Thyroid gland (tissue), 4 donors: Measurements from ENCODE around the gene POLR3A. TPM values are rescaled to one million over a fixed set of nuclear protein-coding genes. Genes with fewer than 3 reads are reported as not detected.
"Not testable (repeated sequence)": the region's sequence is repeated elsewhere in the genome, so short reads cannot be mapped to it uniquely, and the experiment has no call there.

Source experiments
- DNase-seq, 2 donors: peaks; one replicate each; pipeline ENCODE4 v3.0.0-alpha.2; 2019
- H3K27ac ChIP-seq, 3 donors: fragments of 200-600 bp; sonication (generic); 1 replicate in 2 of 3; 2 replicates in 1 of 3; pipeline ENCODE4 v1.5.1; 2016 to 2019; ENCODE audit warnings: mild to moderate bottlenecking in 1 of 3, moderate library complexity in 1 of 3
- H3K27me3 ChIP-seq: fragments of 200-600 bp; sonication (generic); one replicate; pipeline ENCODE4 v1.5.1; 2019
- H3K36me3 ChIP-seq, 2 donors: fragments of 200-600 bp; sonication (generic); one replicate each; pipeline ENCODE4 v1.5.1; 2016 to 2019
- H3K4me1 ChIP-seq, 2 donors: fragments of 200-600 bp; sonication (generic); one replicate each; pipeline ENCODE4 v1.5.1; 2017 to 2019
- H3K4me3 ChIP-seq, 3 donors: fragments of 200-600 bp; sonication (generic); replicated peaks in 1 of 3; 1 replicate in 2 of 3; 2 replicates in 1 of 3; pipeline ENCODE4 v1.5.1; 2016; ENCODE audit warnings: mild to moderate bottlenecking in 1 of 3
- H3K9me3 ChIP-seq: fragments of 200-600 bp; sonication (generic); one replicate; pipeline ENCODE4 v1.5.1; 2017
- POLR2A ChIP-seq, 2 donors: fragments of 450-650 bp; IDR thresholded peaks; one replicate each; pipeline ENCODE4 v1.6.1; 2017; ENCODE audit warnings: antibody characterized with exemption in 2 of 2, mild to moderate bottlenecking in 2 of 2, moderate library complexity in 1 of 2
- WGBS, 2 donors: methylation state at CpG; one replicate each; pipeline ENCODE4 v1.1.5; 2017; 5-methylcytosine and 5-hydroxymethylcytosine counted together
- intact Hi-C: fragments of 100-400 bp; cut with DNase I; formaldehyde crosslinking; loops from one replicate; pipeline ENCODE4 v1.15.1; 2023
- total RNA-seq, 4 donors: library from RNA; depleted of rRNA; stranded (reverse); fragments of >200 nt; gene quantifications; one replicate each; pipeline ENCODE4 v1.2.3, GENCODE V29; 2016
- TF ChIP-seq, protein P1 (sequence below), 6 experiments: fragments of 200-600 bp in 3 of 6; fragments of 450-650 bp in 3 of 6; sonication (generic) in 3 of 6; IDR thresholded peaks; one replicate each; pipeline ENCODE4 v1.5.1; 2016 to 2019; ENCODE audit warnings: antibody characterized with exemption in 6 of 6, mild to moderate bottlenecking in 2 of 6, inconsistent platforms in 1 of 6, moderate library complexity in 1 of 6

The POLR3A gene
- total RNA-seq, 4 donors from 2014 or later: 14.5 to 21.5 (median 16.6) TPM

DNA sequence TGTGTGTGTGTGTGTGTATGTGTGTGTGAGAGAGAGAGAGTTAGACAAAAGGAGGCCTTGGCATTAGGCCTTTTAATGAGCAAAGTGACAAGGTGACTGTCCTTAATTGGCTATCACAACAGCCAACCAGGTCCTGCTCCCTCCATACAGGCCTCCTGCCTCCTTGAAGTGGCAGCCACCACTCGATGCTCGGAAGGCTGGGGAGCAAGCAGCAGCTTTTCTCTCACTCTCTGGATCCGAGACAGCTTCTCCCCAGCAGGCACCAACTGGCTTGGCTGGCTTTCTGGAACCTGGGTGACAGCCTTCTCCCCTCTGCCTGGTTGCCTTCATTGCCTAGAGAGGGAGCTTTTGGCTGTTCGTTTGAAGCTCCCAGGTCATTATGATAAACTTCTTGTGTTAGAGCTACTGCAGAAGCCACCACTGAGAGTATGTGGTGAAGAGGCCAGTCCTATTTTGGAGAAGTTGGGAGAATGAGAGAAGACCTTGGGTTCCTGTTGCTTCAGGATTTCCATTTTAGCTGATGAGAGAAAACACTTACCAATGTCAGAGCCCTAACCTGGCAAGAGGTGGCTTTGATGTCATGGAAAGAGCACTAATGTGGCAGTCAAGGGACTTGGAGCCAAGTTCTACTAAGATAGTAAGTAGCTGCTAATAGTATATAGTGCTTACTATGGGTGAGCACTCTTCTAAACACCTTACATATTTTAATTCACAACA lies 42.0 kb upstream of the POLR3A start:
- DNase-seq: no peak
- intact Hi-C loops: no loop called here
- no peaks in the 10 kb centered on the region for H3K9me3 ChIP-seq
- H3K27ac ChIP-seq: no peak overlapping the region
- H3K27me3 ChIP-seq: no peaks in the 10 kb centered on the region
- H3K4me1 ChIP-seq: peaks cover 0 to 3% of the 10 kb centered on the region in 2 donors
- H3K4me3 ChIP-seq: no peak overlapping the region
- TF ChIP-seq POLR2A (IDR thresholded peaks at IDR 0.05): no peak
- TF ChIP-seq, protein P1, sequence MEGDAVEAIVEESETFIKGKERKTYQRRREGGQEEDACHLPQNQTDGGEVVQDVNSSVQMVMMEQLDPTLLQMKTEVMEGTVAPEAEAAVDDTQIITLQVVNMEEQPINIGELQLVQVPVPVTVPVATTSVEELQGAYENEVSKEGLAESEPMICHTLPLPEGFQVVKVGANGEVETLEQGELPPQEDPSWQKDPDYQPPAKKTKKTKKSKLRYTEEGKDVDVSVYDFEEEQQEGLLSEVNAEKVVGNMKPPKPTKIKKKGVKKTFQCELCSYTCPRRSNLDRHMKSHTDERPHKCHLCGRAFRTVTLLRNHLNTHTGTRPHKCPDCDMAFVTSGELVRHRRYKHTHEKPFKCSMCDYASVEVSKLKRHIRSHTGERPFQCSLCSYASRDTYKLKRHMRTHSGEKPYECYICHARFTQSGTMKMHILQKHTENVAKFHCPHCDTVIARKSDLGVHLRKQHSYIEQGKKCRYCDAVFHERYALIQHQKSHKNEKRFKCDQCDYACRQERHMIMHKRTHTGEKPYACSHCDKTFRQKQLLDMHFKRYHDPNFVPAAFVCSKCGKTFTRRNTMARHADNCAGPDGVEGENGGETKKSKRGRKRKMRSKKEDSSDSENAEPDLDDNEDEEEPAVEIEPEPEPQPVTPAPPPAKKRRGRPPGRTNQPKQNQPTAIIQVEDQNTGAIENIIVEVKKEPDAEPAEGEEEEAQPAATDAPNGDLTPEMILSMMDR (IDR thresholded peaks at IDR 0.05): no peak
- WGBS, 2 donors: 69 to 81% methylated on average over 4 of the region's 4 CpGs
- H3K36me3 ChIP-seq: no peaks in the 10 kb centered on the region

DNA sequence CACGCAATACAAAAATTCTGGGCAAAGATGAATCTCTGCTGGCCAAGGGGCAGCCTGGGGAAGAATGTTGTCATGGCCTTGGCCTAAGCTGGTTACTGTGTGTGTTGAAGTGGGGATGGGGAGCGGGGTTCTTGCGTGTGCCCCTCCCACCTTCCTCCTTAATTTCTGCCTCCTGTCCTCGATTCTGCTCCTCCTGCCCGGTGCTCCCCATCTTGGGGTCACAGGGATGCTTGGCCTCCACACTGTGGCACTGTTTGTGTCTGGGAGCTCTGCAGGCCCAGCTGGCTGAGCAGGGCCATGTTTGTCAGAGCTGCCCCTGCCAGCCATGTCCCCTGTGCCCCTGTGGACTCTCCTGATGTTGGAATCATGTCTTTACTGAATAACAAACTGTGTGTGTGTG lies 41.4 kb upstream of the POLR3A start:
- Histone ChIP-seq H3K27ac (no peak overlapping the region), H3K4me3 (no peak overlapping the region), H3K36me3 (no peaks in the 10 kb centered on the region), H3K9me3 (no peaks in the 10 kb centered on the region), H3K27me3 (no peaks in the 10 kb centered on the region), H3K4me1 (peaks cover 5 to 9% of the 10 kb centered on the region in 2 donors)
- no peak for TF ChIP-seq POLR2A (IDR thresholded peaks at IDR 0.05)
- TF ChIP-seq, protein P1 (IDR thresholded peaks at IDR 0.05): no peak
- DNase-seq: no peak
- intact Hi-C loops: no loop called here
- WGBS, 2 donors: 97% methylated on average over 5 of the region's 5 CpGs

DNA sequence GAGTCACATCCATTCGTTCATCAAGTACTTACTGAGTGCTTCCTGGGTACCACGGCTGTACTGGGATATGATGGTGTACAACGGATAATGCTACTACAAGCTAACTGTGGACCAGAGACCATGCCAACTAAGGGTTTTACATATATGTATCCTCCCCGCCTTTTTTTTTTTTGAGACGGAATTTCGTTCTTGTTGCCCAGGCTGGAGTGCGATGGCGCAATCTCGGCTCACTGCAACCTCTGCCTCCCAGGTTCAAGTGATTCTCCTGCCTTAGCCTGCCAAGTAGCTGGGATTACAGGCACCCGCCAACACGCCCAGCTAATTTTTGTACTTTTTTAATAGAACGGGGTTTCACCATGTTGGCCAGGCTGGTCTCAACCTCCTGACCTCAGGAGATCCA lies 40.7 kb upstream of the POLR3A start:
- H3K9me3 ChIP-seq, H3K27ac ChIP-seq, intact Hi-C loops, H3K27me3 ChIP-seq, DNase-seq, H3K36me3 ChIP-seq, H3K4me3 ChIP-seq: not testable (repeated sequence)
- peaks cover 7 to 11% of the 10 kb centered on the region in 2 donors for H3K4me1 ChIP-seq
- WGBS, 2 donors: 87 to 93% methylated on average over 12 of the region's 12 CpGs

GRCh38 chr10:78069151-78069550 lies 39.8 kb upstream of the POLR3A start:
- H3K36me3 ChIP-seq: no peaks in the 10 kb centered on the region
- intact Hi-C loops: no loop called here
- no peak overlapping the region for H3K4me3 ChIP-seq
- peaks cover 7 to 11% of the 10 kb centered on the region in 2 donors for H3K4me1 ChIP-seq
- TF ChIP-seq, protein P1 (IDR thresholded peaks at IDR 0.05): no peak
- TF ChIP-seq POLR2A (IDR thresholded peaks at IDR 0.05): no peak
- no peaks in the 10 kb centered on the region for H3K27me3 ChIP-seq
- DNase-seq: no peak
- WGBS, 2 donors: 90 to 100% methylated on average over 6 of the region's 6 CpGs
- no peaks in the 10 kb centered on the region for H3K9me3 ChIP-seq
- no peak overlapping the region for H3K27ac ChIP-seq

DNA sequence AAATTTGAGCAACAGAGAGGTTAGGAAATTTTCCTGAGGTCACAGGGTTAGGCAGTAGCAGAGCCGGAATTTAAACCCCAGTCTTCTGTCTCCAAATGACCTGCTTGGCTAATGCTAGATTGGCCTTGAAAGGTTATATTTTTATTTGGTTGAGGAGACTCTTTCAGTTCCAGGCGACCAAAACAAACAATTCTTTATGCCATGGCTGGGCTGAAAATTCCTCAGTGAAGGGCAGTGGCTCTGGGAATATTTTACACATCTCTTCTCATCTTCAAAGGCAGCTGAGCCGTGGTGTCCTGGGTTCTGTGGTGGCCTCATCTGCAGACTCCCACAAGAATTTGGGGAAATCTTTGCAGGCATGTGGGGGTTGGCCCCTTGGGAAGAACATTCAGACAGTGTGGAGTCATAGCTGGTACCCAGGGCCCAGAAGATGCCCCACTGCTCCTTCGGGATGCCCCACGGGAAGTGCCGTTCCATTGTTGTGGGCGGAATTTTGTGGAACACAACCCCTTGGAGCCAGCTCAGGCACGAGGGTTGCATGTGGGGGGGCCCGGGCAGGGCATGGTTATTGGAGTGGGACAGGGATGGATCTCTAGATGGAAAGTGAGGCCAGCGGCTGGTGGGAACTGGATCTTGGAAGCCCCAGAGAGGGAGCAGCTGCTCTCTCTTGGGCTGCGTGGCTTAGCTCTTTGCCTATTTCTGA lies 37.6 kb upstream of the POLR3A start:
- Histone ChIP-seq H3K4me3 (no peak overlapping the region), H3K9me3 (no peaks in the 10 kb centered on the region), H3K36me3 (no peaks in the 10 kb centered on the region), H3K4me1 (peaks cover 7 to 11% of the 10 kb centered on the region in 2 donors), H3K27ac (no peak overlapping the region), H3K27me3 (no peaks in the 10 kb centered on the region)
- 78 to 81% methylated on average over 11 of the region's 11 CpGs for WGBS, 2 donors
- TF ChIP-seq, protein P1 (IDR thresholded peaks at IDR 0.05): no peak
- no peak for TF ChIP-seq POLR2A (IDR thresholded peaks at IDR 0.05)
- DNase-seq: no peak
- intact Hi-C loops: no loop called here
